DMS53 treated with DMSO at 0.1 percent for 48 hours (cell line): Measurements from ENCODE around the gene RANBP2.

Experiments used
- DNase-seq: peaks from one replicate; lab custom pipeline; 2025; ENCODE audit not compliant: unreplicated experiment; lab: John Stamatoyannopoulos, UW

RANBP2 gene

GRCh38 chr2:108776475-108776874 lies 57.2 kb downstream of the RANBP2 start:
- no peak for DNase-seq

DNA sequence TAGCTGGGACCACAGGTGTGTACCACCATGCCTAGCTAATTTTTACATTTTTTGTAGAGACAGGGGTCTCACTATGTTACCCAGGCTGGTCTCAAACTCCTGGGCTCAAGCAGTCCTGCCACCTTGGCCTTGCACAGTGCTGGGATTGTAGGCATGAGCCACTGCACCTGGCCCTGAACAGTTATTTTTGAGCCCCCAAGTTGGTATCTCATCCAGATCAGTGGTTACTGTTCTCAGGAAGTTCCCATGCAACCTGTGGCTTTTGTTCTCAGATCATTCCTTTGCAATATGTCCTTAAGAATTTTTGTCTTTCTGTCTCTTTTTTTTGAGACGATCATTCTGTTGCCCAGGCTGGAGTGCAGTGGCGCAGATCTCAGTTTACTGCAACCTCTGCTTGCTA lies 59.6 kb downstream of the RANBP2 start:
- DNase-seq, result no peak

GRCh38 chr2:108786008-108786353 lies 66.7 kb downstream of the RANBP2 start:
- DNase-seq, result no peak

- peak; percentile 88 for DNase-seq
Measured at GRCh38 chr2:108786354-108787215, 67.3 kb downstream of the RANBP2 start, which contains the start of gene CCDC138. TSS of gene CCDC138 (plus strand) at chr2:108786771. CDS start at chr2:108786823, 52 bp downstream.

DNA sequence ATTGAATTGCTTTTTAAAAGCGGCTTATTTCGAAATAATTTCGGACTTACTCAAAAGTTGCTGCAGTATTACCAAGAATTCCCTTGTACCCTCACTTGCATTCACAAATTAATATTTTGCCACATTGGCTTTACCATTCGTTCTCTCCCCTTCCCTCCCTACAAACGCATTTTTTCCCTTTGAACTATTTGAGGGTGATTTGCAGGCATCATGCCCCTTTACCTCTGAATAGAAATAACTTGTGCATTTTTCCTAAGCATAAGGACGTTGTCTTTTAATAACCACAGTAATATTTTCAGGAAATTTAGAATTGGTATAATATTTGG lies 67.9 kb downstream of the RANBP2 start:
- no peak for DNase-seq

GRCh38 chr2:108803045-108803736 lies 83.9 kb downstream of the RANBP2 start:
- DNase-seq, result no peak

DNA sequence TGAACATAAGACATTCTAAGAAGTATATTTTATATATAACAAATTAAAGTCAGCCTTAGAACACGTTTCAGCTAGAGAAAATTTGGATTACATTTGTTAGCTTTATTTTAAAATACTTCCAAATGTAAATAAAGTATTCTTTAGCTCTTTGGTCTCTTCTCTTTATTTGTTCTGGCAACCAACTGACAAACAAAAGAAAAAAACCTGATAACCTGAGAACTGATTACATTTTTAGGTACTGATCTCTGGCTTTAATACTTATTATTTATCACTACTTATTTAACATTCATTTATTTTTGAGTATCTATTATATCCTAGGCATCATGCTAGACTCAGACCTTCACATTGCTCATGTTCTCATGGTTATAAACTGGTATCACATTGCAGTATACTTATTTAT lies 85.8 kb downstream of the RANBP2 start:
- DNase-seq, result no peak

GRCh38 chr2:108805782-108806181 lies 86.5 kb downstream of the RANBP2 start:
- DNase-seq, result no peak

GRCh38 chr2:108806371-108807113 lies 87.3 kb downstream of the RANBP2 start:
- DNase-seq, result no peak

GRCh38 chr2:108809936-108810335 lies 90.7 kb downstream of the RANBP2 start:
- no peak for DNase-seq

DNA sequence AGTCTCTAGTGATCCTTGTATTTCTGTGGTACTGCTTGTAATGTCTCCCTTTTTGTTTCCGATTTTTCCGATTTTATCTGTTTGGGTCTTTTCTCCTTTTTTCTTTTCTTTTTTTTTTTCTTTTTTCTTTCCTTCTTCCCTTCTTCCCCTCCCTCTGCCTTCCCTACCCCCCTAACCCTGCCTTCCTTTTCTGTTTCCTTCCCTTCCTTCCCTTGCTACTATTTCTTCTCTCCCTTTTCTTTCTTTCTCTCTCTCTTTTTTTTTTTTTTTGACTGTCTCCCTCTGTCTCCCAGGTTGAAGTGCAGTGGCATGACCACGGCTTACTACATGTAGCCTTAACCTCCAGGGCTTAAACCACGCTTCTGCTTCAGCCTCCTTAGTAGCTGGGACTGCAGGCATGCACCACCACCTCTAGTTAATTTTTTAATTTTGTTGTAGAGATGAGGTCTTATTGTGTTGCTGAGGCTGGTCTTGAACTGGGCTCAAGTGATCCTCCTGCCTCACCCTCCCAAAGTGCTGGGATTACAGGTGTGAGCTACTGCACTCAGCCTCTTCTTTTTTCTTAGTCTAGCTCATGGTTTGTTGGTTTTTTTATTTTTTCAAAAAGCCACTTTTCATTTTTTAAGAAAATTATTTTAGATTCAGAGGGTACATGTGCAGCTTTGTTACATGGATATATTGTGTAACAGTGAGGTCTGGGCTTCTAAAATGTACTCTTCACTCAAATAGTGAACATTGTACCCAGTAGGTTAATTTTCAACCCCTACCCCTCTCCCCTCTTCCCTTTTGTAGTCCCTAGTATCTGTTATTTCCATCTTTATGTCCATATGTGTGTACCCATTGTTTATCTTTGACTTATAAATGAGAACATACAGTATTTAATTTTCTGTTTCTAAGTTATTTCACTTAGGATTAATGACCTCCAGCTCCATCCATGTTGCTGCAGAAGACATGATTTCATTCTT lies 92.0 kb downstream of the RANBP2 start:
- no peak for DNase-seq

DNA sequence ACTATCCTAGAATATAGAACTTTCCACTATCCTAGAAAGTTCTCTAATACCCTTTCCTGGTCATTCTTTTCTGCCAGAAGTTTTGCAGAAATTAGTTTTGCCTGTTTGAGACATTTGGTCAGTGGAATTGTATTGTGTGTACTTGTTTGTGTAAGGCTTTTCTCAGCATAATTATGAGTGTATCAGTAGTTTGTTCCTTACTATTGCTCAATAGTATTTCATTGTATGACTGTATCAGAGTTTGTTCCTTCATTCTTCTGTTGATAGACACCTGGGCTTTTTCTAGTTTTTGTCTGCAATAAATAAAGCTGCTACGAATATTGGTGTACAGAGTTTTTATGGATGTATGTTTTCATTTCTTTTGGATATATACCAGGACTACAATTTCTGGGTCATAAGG lies 94.5 kb downstream of the RANBP2 start:
- no peak for DNase-seq

DNA sequence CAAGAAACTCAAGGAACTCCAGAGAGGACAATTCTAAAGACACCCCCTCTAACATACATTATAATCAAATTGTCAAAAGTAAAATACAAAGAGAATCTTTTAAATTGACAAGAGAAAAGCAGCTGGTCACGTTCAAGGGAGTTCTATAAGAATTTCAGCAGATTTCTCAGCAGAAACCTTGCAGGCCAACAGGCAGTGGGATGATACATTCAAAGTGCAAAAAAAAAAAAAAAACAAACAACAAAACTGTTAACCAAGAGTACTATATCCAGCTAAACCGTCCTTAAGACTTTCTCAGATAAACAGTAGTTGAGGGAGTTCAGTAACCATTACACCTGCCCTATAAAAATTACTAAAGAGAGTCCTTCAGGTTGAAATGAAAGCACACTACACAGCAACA lies 101.2 kb downstream of the RANBP2 start:
- DNase-seq, result no peak

GRCh38 chr2:108823286-108823685 lies 104.0 kb downstream of the RANBP2 start:
- peak; percentile 51 for DNase-seq

DNA sequence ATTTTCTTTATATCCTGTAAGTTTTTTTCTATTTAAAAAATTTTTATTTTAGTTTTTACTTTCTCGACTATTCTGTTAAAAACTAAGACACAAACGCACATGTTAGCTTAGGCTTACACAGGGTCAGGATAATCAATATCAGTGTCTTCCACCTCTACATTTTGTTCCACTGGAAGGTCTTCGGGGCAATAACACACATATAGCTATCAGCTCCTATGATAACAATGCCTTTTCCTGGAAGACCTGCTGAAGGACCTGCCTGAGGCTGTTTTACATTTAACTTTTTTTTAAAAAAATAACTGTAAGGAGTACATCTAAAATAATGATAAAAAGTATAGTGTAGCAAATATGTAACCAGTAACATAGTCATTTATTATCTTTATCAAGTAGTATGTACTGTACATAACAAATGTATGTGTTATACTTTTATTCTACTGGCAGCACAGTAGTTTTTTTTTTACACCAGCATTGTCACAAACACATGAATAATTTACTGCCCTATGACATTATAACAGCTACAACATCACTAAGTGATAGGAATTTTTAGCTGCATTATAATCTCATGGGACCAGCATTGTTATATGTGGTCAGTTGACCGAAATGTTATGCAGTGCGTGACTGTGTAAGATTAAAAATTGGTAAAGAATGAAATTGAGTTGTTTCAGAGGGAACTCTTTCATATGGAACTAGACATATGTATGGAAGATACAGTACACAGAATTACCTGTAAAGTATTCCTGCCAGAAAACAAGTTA lies 105.2 kb downstream of the RANBP2 start:
- DNase-seq, result no peak

DNA sequence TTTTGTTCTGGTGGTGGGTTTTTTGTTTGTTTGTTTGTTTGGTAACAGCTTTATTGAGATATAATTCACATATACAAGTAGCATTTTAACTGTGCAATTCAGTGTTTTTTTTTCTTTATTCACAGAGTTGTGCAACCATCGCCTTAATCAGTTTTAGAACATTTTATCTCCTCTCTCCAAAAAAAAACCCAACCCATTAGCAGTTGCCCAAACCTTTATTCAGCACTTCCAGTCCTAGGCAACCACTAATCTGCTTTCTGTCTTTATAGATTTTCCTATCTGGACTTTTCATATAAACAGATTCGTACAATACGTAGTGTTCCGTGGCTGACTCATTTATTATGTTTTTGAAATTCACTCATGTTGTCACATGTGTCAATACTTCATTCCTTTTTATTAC lies 106.0 kb downstream of the RANBP2 start:
- no peak for DNase-seq

DNA sequence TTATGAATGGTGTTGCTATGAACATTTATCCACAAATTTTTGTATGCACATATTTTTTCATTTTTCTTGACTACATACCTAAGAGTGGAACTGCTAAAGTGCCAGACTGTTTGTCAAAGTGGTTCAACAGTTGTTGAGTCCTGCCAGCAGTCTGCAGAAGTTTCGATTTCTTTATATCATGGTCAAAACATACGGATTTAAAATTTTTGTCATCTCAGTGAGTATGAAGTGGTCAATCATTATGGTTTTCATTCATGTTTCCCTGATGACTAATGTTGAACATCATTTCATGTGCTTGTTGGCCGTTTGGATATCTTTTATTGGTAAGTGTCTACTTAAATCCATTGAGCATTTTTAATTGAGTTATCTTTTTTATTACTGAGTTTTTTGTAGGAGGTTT lies 106.5 kb downstream of the RANBP2 start:
- DNase-seq, result no peak

GRCh38 chr2:108829578-108830310 lies 110.5 kb downstream of the RANBP2 start:
- no peak for DNase-seq

GRCh38 chr2:108833219-108833618 lies 113.9 kb downstream of the RANBP2 start:
- DNase-seq, result peak; percentile 59
